HG03457 (cell line): Measurements from ENCODE around the gene DNM2.
"Not testable (repeated sequence)": the region's sequence is repeated elsewhere in the genome, so short reads cannot be mapped to it uniquely, and the experiment has no call there.

ENCODE experiments used
- ATAC-seq: cut with Tn5 transposase; IDR thresholded peaks from one replicate; pipeline ENCODE4 v1.9.1; 2021; ENCODE audit warnings: moderate number of reproducible peaks; ENCODE audit not compliant: unreplicated experiment

The DNM2 gene

DNA sequence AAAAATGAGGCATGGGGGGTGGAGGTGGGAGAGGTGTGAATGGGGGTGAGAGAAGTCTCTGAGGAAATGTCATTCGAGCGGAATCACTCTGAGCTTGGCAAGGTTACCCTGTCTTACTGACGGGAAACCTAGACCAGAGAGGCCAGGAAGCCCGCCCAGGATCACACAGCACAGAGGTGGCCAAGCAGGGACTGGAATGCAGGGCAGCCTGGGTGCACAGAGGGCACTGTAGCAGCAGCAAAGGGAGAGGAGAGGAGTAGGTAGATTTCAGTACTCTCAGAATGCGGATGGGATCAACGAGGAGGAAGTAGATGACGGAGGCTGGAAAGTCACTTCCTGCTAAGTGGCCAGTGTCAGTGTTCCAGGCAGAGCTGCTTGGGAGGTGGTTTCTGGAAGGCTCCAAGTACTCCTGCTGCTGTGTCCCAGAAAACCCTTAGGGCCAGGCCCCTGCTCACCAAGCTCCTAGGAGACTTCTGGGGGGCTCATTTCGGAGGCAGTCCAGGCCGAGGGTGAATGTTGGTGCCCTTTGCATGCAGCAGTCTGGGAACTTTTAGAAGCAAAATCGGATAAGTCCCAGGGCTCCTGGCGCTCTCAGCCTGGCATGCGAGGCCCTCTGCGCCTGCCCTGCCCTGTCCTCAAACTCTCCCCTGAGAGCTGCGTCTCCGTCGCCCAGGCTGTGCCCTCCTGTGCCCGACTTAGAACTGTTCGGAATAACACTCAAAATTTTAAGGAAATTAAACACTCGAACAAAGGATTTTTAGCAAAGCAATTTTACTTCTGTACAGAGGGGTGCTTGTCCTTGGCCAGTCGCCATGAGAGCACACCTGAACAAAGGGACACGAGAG is 33.5 kb downstream of the DNM2 start:
- ATAC-seq = no peak

DNA sequence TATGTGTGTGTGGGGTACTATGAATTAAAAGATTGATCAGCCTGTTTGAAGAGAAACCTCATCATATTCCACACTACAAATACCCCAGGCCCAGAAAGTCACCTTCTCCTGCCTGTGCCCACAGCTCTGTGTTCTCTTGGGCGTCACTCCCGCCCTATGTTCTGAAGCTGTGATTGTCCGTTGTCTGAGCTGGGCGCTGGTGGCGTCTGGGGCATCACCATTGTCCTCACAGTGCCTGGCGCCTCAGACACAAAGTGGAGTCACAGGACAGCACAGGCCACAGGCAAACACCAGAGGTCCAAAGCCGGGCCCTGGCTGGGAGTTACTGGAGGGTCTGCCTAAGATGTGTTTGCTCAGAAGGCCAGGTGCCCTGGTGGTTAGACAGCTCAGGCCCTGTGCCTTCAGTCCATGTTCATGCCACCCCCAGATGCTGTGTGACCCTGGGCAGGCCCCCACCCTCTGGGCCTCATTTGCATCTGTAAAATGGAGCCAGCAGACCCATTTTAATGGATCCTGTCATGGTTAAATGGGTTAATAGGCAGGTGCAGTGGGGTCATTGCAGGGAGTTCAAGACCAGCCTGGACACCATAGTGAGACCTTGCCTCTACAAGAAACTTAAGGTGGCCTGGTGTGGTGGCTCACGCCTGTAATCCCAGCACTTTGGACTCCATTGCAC is 34.5 kb downstream of the DNM2 start:
- no peak for ATAC-seq

DNA sequence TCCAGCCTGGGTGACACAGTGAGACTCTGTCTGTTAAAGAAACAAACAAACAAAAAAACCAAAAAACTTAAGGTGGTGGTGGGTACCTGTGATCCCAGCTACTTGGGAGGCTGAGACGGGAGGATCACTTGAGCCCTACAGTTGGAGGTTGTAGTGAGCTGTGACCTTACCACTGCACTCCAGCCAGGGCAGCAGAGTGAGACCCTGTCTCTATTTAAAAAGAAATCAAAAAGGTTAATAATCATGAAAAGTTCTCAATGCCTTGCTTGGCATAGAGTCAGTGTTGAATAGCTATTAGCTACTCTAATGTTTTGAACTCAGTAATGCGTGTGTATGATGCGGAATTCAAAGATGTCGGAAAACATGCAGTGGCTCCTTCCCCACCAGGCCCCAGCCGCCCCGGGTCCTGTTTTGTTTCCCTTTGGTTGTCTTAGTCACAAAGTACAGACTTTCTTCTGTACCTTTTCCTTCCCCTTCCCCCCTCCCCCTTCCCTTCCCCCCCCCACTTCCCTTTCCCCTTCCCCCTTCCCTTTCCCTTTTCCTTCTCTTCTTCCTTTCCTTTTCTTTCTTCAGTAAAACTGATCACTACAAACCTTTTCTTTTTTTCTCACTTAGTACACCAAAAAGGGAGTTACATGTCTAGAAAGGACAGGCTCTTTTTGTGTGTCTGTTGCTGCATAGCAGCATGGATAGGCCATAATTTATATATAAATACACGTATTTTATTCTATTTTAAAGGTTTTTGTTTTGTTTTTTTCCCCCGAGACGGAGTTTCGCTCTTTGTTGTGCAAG is 35.2 kb downstream of the DNM2 start:
- no peak for ATAC-seq

GRCh38 chr19:10756371-10756770 is 38.5 kb downstream of the DNM2 start:
- ATAC-seq = no peak

- ATAC-seq = no peak
Measured at GRCh38 chr19:10756791-10757190, 38.9 kb downstream of the DNM2 start.

GRCh38 chr19:10758050-10758449 is 40.2 kb downstream of the DNM2 start:
- ATAC-seq = not testable (repeated sequence)

DNA sequence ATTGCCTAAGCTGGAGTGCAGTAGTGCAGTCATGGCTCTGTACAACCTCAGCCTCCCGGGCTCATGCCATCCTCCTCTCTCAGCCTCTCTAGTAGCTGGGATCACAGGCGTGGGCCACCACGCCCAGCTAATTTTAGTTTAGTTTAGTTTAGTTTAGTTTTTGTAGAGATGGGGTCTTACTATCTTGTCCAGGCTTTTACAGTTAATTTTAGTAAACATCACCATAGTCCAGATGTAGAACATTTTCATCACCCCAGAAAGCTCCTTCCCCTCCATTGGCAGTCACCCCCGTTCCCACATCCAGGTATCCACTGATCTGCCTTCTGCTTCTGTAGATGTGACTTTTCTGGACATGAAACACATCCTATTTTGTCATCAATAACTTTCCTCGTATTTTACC is 41.1 kb downstream of the DNM2 start:
- no peak for ATAC-seq

DNA sequence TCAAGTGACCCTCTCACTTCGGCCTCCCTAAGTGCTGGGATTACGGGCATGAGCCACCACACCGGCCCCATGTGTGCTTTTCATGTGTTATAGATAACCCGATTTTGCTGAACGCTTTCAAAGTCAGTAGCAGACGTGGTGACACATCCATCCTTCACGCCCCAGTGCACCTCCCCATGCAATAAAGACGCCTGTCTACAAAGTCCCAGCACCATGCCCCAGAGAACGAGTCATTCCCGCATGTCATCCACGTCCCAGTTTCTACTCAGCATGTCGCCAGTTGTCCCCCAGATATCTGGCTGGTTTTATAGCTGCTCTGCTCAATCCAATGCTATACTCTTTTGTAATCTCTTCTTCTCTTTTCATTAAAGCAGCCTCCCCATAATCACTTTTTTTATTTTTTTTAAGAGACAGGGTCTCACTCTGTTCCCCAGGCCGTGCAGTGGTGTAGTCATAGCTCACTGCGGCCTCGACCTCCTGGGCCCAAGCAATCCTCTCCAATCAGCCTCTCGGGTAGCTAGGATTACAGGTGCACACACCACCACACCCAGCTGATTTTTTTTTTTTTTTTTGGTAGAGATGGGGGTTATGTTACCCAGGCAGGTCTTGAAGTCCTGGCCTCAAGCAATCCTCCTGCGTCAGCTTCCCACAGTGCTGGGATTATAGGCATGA is 42.5 kb downstream of the DNM2 start:
- no peak for ATAC-seq

DNA sequence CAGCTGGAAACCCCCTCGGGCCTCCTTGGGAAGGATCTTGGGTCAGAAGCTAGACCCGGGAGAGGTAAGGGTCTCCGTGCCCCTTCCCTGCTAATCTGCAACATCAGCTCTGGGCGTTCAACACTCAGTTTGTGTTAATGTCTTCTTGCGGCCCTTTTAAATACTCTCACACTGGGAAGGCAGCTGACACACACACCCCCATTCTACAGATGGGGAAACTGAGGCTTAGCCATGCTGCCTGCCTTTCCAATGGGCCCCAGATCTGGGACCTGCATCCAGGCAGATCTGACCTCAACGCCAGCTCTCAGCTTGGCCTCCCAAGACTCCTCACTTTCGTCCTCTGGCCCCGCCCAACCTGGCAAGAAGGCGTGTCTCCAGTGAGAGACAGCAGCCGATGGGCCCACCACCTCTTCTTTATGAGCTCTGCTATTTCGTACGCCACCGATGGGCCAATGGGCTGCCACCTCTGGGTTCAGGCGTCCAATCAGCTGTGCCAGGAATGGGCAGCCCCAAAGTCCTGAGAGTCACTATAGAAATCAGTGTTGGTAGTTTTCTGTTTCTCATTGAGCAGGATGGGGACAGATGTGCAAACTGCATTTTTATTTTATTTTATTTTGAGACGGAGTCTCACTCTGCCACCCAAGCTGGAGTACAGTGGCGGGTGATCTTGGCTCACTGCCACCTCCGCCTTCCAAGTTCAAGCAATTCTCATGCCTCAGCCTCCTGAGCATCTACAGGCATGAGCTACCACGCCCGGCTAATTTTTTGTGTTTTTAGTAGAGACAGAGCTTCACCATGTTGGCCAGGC is 43.8 kb downstream of the DNM2 start:
- ATAC-seq = no peak

GRCh38 chr19:10762656-10763055 is 44.8 kb downstream of the DNM2 start:
- ATAC-seq = no peak

DNA sequence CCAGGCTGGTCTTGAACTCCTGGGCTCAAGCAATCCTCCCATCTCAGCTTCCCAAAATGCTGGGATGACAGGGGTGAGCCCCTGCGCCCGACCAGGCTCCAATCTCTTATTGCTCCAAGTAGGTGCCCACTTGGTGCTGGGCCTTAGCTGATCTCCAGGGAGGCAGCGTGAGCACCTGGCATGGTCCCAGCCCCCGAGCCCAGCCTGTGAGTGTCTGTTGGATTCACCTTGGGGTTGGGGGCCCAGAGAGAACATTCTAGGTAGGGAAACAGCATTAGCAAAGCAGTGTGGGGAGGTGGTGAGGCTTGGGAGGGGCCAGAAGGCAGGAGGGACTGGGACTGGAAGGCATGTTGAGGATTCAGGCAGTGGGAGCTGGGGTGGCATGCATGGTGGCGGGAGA is 45.5 kb downstream of the DNM2 start:
- ATAC-seq = no peak

GRCh38 chr19:10763828-10764339 is 46.0 kb downstream of the DNM2 start:
- ATAC-seq = no peak

DNA sequence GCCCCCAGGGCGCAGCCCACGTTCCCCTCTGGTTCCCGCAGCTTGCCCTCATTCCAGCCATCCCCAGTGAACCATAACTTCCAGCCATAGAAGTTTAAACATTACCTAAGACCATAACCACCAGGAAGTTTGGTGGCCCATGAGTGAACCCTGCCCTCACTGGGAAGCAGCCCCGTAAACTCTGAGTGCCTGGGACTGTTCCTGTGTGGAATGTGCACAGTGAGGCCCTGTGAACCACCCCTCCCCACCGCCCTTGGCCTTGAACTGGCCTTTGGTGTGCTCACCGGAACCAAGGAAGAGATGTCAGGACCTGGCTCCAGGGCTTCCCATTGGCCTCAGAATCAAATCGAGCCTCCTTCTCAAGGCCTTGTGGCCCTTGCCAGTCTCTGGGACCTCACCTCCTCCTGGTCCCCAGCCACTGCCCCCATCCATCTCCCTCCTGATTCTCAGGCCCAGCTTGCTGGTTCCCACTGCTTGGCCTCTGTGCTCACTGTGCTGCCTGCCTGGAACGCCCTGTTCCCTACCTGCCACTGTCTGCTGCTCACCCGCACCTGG is 46.5 kb downstream of the DNM2 start:
- no peak for ATAC-seq

- no peak for ATAC-seq
Measured at GRCh38 chr19:10766049-10766623, 48.3 kb downstream of the DNM2 start.

GRCh38 chr19:10766671-10767201 is 48.9 kb downstream of the DNM2 start:
- ATAC-seq = no peak

DNA sequence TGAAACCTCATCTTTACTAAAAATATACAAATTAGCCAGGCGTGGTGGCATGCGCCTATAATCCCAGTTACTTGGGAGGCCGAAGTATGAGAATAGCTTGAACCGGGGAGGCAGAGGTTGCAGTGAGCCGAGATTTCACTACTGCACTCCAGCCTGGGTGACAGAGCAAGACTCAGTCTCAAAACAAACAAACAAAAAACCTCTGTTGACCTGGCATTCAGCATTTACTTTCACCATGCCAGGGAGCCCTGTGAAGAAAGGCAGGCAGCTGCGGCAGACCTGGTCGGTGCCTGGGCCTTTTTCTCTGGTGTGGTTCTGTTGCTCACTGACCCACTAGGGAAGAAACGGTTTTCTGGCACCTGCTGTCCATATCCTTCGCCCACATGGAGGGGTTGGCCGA is 49.8 kb downstream of the DNM2 start:
- no peak for ATAC-seq

DNA sequence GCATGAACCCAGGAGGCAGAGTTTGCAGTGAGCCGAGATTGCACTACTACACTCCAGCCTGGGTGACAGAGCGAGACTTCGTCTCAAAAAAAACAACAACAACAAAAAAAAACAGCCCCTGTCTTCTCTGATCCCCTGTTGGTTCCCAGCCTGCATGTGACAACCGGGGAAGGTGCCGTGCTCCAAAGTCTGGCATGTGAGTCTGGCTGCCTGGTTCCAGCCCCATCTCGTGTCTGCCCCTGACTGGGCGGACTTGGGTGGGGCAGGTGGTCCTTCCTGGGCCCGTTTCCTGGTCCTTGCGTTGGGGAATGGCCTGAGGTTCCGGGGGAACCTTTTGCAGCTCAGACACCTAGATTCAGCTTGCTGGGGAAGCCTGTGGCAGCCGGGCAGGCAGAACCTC is 50.5 kb downstream of the DNM2 start:
- ATAC-seq = no peak

- ATAC-seq = no peak
Measured at GRCh38 chr19:10768936-10769335, 51.1 kb downstream of the DNM2 start.
